ACC112 (cell line): ENCODE results near the gene FAM20C.

Experiments
- H2AFZ ChIP-seq: fragments of 200-600 bp; sonication (generic); one replicate; pipeline ENCODE4 v1.6.0; 2017; ENCODE audit warnings: antibody characterized with exemption, low read length; ENCODE audit not compliant: unreplicated experiment
- H3K27ac ChIP-seq: fragments of 200-600 bp; sonication (generic); 2 replicates; pipeline ENCODE4 v1.5.1; 2014; ENCODE audit warnings: low read depth, mild to moderate bottlenecking, antibody characterized with exemption, low read length, moderate library complexity
- H3K27me3 ChIP-seq: fragments of 200-600 bp; sonication (generic); 2 replicates; pipeline ENCODE4 v1.6.1; 2014; ENCODE audit warnings: mild to moderate bottlenecking, antibody characterized with exemption, low read length, moderate library complexity, mixed read lengths; ENCODE audit not compliant: insufficient read depth
- H3K36me3 ChIP-seq: fragments of 200-600 bp; sonication (generic); 2 replicates; pipeline ENCODE4 v1.6.1; 2016; ENCODE audit warnings: mild to moderate bottlenecking, antibody characterized with exemption, low read length, moderate library complexity, mixed read lengths; ENCODE audit not compliant: insufficient read depth
- H3K4me1 ChIP-seq: fragments of 200-600 bp; sonication (generic); one replicate; pipeline ENCODE4 v1.6.1; 2016; ENCODE audit warnings: low read length, mixed read lengths; ENCODE audit not compliant: insufficient read depth, unreplicated experiment, control insufficient read depth
- H3K4me3 ChIP-seq: fragments of 200-600 bp; sonication (generic); 2 replicates; pipeline ENCODE4 v1.5.1; 2014; ENCODE audit warnings: mild to moderate bottlenecking, low read depth, low read length
- H3K79me2 ChIP-seq: fragments of 200-600 bp; sonication (generic); one replicate; pipeline ENCODE4 v1.6.0; 2016; ENCODE audit warnings: low read length; ENCODE audit not compliant: control insufficient read depth, unreplicated experiment, insufficient read depth

Gene FAM20C

GRCh38 chr7:186516-187113, 5.8 kb upstream of the FAM20C start:
- no peak overlapping the region for H2AFZ ChIP-seq
- no peak overlapping the region for H3K4me3 ChIP-seq
- H3K4me1 ChIP-seq: peaks cover 6% of the 10 kb centered on the region
- H3K36me3 ChIP-seq: no peaks in the 10 kb centered on the region
- H3K79me2 ChIP-seq: no peaks in the 10 kb centered on the region
- H3K27me3 ChIP-seq: no peaks in the 10 kb centered on the region
- H3K27ac ChIP-seq: no peak overlapping the region

GRCh38 chr7:187227-187927, 5.0 kb upstream of the FAM20C start:
- H2AFZ ChIP-seq: no peak overlapping the region
- no peaks in the 10 kb centered on the region for H3K79me2 ChIP-seq
- no peak overlapping the region for H3K27ac ChIP-seq
- H3K4me3 ChIP-seq: no peak overlapping the region
- H3K27me3 ChIP-seq: no peaks in the 10 kb centered on the region
- no peaks in the 10 kb centered on the region for H3K36me3 ChIP-seq
- H3K4me1 ChIP-seq: peaks cover 6% of the 10 kb centered on the region

GRCh38 chr7:188174-188573, 4.2 kb upstream of the FAM20C start:
- Histone ChIP-seq H3K36me3 (no peaks in the 10 kb centered on the region), H3K27me3 (no peaks in the 10 kb centered on the region), H3K4me3 (no peak overlapping the region), H3K79me2 (peaks cover 5% of the 10 kb centered on the region), H2AFZ (no peak overlapping the region), H3K27ac (no peak overlapping the region), H3K4me1 (peaks cover 6% of the 10 kb centered on the region)

GRCh38 chr7:188727-189500, 3.5 kb upstream of the FAM20C start:
- no peak overlapping the region for H3K27ac ChIP-seq
- no peak overlapping the region for H2AFZ ChIP-seq
- no peaks in the 10 kb centered on the region for H3K27me3 ChIP-seq
- H3K4me1 ChIP-seq: peaks cover 6% of the 10 kb centered on the region
- no peaks in the 10 kb centered on the region for H3K36me3 ChIP-seq
- no peak overlapping the region for H3K4me3 ChIP-seq
- H3K79me2 ChIP-seq: peaks cover 12% of the 10 kb centered on the region

GRCh38 chr7:189719-190118, 2.7 kb upstream of the FAM20C start:
- Histone ChIP-seq H3K36me3 (no peaks in the 10 kb centered on the region), H2AFZ (no peak overlapping the region), H3K4me3 (no peak overlapping the region), H3K27me3 (no peaks in the 10 kb centered on the region), H3K4me1 (peaks cover 6% of the 10 kb centered on the region), H3K79me2 (peaks cover 20% of the 10 kb centered on the region), H3K27ac (no peak overlapping the region)

GRCh38 chr7:190196-190595, 2.2 kb upstream of the FAM20C start:
- Histone ChIP-seq H3K27ac (no peak overlapping the region), H3K79me2 (peaks cover 25% of the 10 kb centered on the region), H3K36me3 (no peaks in the 10 kb centered on the region), H3K4me1 (peaks cover 6% of the 10 kb centered on the region), H3K4me3 (no peak overlapping the region), H3K27me3 (no peaks in the 10 kb centered on the region), H2AFZ (no peak overlapping the region)

GRCh38 chr7:191105-191980, 1.0 kb upstream of the FAM20C start:
- Histone ChIP-seq H3K27ac (peak overlapping the region; percentile 46), H2AFZ (no peak overlapping the region), H3K36me3 (peaks cover 11% of the 10 kb centered on the region; the same call in 1 of the 2 replicates), H3K27me3 (no peaks in the 10 kb centered on the region), H3K4me3 (peak overlapping the region; percentile 90), H3K79me2 (peaks cover 36% of the 10 kb centered on the region), H3K4me1 (peaks cover 17% of the 10 kb centered on the region)

- H3K36me3 ChIP-seq: peaks cover 22% of the 10 kb centered on the region; the same call in 1 of the 2 replicates
- peaks cover 45% of the 10 kb centered on the region for H3K79me2 ChIP-seq
- H3K27me3 ChIP-seq: no peaks in the 10 kb centered on the region
- no peak overlapping the region for H2AFZ ChIP-seq
- peaks cover 17% of the 10 kb centered on the region for H3K4me1 ChIP-seq
- peak overlapping the region; percentile 6; the same call in 1 of the 2 replicates for H3K27ac ChIP-seq
- H3K4me3 ChIP-seq: peak overlapping the region; percentile 90
Measured at GRCh38 chr7:192701-193480, 520 bp downstream of the FAM20C start.

- Histone ChIP-seq H3K27ac (peak overlapping the region; percentile 6; the same call in 1 of the 2 replicates), H3K4me1 (peaks cover 17% of the 10 kb centered on the region), H3K4me3 (peak overlapping the region; percentile 90), H3K79me2 (peaks cover 45% of the 10 kb centered on the region), H3K36me3 (peaks cover 30% of the 10 kb centered on the region), H3K27me3 (no peaks in the 10 kb centered on the region), H2AFZ (no peak overlapping the region)
Measured at GRCh38 chr7:193481-194251, 1.3 kb downstream of the FAM20C start.
